Hepatocyte (in vitro differentiated cells): ENCODE results near the gene METRN.

Experiments used
- CTCF ChIP-seq: fragments of 200-600 bp; sonication (generic); IDR thresholded peaks from 2 replicates; pipeline ENCODE4 v1.5.1; 2016; ENCODE audit warnings: antibody characterized with exemption, mild to moderate bottlenecking; ENCODE audit not compliant: poor library complexity
- EZH2 ChIP-seq: fragments of 200-600 bp; sonication (generic); IDR thresholded peaks from 2 replicates; pipeline ENCODE4 v1.6.1; 2016; ENCODE audit warnings: antibody characterized with exemption, mild to moderate bottlenecking, borderline replicate concordance

- TF ChIP-seq CTCF = no peak
- TF ChIP-seq EZH2 = no peak
These were observed 48.7 kb downstream of the METRN start for GRCh38 chr16:763369-764183.
